Stimulated activated naive CD4-positive, alpha-beta T cell (primary cell): ENCODE measurements around the gene MAML2.

Experiments
- DNase-seq, 6 experiments: peaks; one replicate each; lab custom pipeline; 2025; lab: John Stamatoyannopoulos, UW

The MAML2 gene

DNA sequence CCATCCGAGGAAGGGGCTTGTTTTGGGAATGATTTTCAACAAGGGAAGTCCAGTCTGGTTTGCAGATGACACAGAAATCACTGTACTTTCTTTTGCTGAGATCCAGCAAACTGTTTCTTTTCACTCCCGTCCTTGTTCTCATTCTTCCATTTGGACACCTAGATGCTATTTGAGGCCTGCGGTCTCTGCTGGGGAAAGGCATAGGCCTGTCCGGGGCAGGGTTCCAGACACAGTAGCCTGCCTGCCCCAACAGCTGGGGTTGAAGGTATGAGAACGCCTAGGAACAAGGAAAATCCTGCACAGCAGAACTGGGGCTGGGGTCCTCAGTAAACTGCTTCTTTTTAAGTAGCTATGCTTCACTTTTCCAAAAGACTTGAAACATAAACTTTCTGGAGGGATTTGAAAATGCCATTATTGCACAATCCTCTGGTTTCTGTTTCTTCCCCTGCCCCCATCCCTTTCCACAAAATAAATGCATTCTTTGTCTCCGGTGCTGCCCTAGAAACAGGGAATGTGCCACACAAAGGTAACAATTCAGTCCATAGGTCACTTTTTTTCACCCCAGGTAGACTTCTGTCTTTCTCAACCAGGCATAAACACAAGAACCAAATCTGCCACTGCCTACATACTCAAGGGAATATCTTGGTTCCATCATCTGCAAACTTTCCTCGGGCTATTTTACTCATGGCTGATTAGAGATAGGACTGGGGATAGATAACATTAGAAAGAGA, 244.3 kb downstream of the MAML2 start:
- no peak for DNase-seq

DNA sequence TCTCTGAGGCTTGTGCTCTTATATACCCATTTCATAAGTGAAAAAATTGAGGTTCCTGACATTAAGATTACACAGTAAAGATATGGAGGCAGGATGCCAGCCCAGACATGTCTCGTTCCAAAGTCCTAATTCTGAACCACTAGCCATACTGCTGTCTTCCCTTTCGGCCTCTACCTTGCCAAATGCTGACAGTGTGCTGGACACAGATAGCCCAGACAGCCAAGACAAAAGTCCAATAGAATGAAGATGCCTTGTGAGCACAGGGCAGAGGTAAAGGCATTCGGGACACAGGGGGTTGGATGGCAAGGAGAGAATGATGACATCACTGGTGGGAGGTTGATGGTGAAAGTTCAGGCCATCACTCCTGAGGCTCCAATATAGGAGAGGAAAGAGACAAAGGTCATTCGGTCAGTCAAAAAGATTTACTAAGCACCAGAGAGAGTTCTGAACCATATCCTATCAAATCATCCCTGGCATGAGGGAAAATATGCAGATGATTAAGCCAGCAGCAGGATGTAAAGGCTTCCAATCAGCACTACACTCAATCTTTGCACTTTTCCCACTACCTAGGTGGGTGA, 245.1 kb downstream of the MAML2 start:
- no peak for DNase-seq

DNA sequence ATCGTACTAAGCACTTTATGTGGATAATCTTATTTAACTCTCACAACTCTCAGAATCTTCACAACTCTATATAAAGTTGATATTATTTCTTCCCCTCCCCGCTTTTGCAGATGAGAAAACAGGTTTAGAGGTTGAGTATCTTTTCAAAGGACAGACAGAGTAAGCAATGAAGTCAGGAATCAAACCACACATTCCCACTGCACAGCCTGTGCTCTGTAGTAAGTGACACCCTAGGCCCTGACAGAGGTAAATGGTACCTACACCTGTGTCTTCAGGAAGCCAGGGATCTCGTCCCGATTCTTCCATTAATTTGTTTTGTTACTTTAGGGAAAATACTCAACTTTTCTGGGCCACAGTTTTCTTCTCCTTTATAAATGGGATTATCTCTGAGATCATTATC, 246.6 kb downstream of the MAML2 start:
- DNase-seq, result no peak

DNA sequence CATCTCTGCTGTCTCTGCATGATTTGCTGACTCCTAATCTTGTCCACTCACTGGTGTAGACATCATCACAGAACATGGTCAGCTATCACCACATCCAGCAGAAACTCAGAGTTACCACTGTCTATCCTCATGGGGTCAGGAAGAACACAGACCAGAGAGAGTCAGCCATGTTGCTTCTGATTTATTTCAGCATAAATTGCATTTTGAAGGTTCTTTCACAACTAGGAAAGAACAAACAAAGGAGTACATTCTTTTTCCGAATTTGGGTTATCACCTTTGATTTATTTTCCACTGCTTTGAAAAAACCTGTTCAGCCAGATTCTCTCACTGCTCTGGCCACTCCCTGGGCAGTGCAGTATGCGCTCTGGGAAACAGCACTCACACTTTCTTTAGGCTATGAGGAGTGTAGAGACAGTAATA, 247.1 kb downstream of the MAML2 start:
- DNase-seq, result no peak

DNA sequence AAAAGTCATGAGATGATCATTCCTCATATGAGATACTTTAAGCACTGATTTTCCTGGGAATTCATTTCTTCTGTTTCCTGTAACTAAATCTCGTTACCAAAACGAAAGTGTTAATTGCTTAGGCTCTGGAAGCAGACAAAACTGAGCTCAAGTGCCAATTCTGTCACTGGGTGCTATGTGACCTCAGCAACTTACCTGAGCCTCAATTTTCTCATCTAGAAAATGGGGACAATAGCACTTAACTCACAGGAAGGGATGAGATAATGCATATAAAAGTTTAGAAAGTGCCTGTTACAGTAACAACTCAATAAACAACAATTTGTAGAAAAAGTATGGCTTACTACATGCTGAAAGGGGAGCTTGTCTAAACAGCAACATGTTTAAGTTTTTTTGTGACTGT, 248.8 kb downstream of the MAML2 start:
- DNase-seq, result no peak

DNA sequence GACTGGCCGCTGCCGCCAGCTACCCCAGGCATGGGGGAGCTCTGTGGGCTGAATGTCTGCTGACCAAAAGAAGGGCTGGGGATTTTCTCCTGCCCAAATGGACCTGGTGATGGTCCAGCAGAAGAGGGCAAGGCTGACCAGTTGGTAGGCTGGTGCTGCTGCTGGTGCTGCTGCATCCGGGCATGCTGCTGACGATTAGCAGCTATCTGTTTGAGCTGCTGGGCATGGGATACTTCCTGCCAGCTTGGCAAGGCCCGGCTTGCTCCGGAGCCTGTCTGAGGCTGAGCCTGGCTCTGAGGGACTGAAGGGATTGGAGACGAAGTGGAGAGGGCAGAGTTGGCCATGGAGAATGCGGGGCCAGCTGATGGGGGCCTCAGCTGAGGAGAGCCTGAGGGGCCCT, 250.5 kb downstream of the MAML2 start:
- DNase-seq, result no peak

GRCh38 chr11:96091476-96091875, 251.5 kb downstream of the MAML2 start:
- DNase-seq, result peak in 2 of 6 experiments; percentile 11 to 24

DNA sequence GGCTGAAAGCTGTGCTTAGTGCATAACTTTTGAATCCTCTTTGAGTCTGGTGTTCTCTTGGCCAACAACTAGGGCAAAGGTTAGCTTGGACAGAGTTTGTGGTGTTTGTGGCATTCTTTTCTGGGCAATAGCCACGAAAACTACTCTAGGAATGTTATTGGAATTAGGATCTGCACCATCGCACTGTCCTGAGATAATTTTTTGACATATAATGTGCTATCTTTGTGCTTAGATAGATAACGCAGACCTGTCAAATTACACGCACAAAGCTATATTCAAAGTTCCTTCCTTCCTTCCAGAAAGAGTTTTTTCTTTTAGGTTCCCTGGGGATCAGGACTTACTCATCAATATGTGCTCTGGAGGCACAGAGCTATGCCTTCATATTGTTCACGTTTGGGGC, 252.3 kb downstream of the MAML2 start:
- DNase-seq, result no peak

- no peak for DNase-seq
Observed at GRCh38 chr11:96088914-96089313, 254.1 kb downstream of the MAML2 start.

GRCh38 chr11:96086111-96086510, 256.9 kb downstream of the MAML2 start:
- no peak for DNase-seq

GRCh38 chr11:96085319-96085930, 257.6 kb downstream of the MAML2 start:
- DNase-seq, result no peak

DNA sequence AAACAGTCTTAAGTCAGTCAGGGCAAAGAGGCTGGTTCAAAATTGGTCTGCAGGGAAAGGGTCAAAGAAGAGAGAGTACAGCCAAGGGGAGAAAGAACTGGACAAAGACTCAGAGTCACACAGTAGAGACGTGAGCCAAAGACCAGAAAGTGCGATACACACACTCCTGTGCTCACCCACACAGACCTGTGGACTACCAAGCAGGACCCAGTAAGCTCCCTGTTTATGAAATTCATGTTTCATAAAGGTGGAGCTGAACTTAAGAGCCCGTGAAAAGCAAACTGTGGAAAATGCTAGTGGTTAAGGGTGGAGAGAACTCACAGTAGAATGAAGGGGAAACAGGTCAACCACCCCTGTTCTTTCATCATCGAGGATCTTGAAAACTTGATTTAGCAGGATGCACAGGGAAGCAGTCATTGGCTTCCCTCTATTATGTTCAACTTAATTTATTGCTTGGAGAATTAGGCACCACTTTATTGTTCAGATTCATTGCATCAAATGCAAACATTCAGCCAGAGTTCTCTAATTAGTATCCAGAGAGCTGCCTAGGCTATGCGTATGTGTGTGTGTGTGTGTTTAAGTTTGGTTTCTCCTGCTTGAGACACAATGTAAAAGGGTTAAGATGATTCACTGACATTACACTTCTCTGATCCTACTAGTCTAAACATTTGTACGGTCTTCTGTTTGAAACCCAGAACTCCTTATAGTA, 258.2 kb downstream of the MAML2 start:
- no peak for DNase-seq

- no peak for DNase-seq
Observed at GRCh38 chr11:96082936-96083335, 260.1 kb downstream of the MAML2 start.

DNA sequence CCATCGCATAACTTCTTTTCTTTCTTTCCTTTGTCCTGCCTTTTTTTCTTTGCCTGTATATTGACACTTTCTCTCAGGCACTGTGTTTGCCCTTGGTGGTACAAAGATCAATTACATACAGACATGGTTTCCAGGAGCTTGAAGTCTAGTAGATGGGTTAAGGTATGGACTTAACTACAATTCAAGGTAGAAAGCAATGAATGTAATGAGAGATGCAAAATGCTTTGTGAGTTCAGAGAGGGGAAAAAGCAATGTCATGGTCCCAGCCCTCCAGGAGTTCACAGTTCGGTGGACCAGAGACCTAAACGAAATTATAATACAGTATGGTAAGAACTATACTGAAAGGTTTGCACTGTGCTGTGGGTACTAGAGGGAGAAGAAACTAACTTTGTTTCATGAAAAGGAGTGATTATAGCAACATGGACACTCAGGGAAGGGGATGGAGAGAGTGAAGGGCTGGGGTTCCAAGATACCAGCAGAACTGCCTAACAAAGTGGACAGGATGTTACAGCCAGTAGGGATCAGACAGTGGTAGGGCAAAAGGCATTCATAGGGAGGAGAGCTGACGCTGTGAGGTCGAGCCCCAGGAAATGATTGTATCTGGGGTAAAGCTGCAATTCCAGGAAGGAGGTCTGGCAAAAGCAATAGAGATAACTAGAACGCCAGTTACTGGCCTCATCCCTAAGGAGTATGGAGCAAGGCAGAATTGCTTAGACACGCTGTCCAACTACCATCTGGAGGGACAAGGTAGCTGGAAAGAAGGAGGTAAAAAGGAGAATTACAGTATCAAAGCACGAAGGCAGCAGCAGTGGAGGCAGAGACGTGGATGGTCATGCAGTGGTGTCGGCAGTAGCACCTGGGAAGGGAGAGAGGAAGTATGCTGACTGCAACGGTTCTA, 260.7 kb downstream of the MAML2 start:
- no peak for DNase-seq

GRCh38 chr11:96081561-96081960, 261.4 kb downstream of the MAML2 start:
- DNase-seq, result no peak

- DNase-seq, result no peak
Observed at GRCh38 chr11:96079691-96080090, 263.3 kb downstream of the MAML2 start.

GRCh38 chr11:96075532-96075959, 267.4 kb downstream of the MAML2 start:
- no peak for DNase-seq

GRCh38 chr11:96074551-96075310, 268.3 kb downstream of the MAML2 start:
- DNase-seq, result no peak

- no peak for DNase-seq
Observed at GRCh38 chr11:96073536-96073935, 269.5 kb downstream of the MAML2 start.

GRCh38 chr11:96072592-96072991, 270.4 kb downstream of the MAML2 start:
- no peak for DNase-seq

- DNase-seq, result no peak
Observed at GRCh38 chr11:96070453-96070852, 272.5 kb downstream of the MAML2 start.
